H1 (cell line): ENCODE data around the gene CAPN7. TPM values are rescaled to one million over a fixed set of nuclear protein-coding genes. Genes with fewer than 3 reads are reported as not detected.

Source experiments
- CTCF ChIA-PET: fragments of 300-600 bp; sonication (Branson Sonifier 250); formaldehyde crosslinking; loops from one replicate; lab custom pipeline; 2021; ENCODE audit not compliant: partially characterized antibody; lab: Charles Lee
- POLR2A ChIA-PET: fragments of 300-600 bp; sonication (Branson Sonifier 250); formaldehyde crosslinking; loops from one replicate; lab custom pipeline; 2021; ENCODE audit warnings: inconsistent platforms; ENCODE audit not compliant: partially characterized antibody; lab: Charles Lee
- DNase-seq, 2 experiments: peaks; one replicate each; pipeline versions ENCODE4 v3.0.0 to v3.0.0-alpha.2; 2010 to 2022; ENCODE audit warnings: low spot score in 2 of 2, low read depth in 1 of 2, mixed read lengths in 1 of 2
- FAIRE-seq: peaks from 2 replicates; lab custom pipeline; 2011; peaks lifted over from hg19 to GRCh38; lab: Jason Lieb, UNC
- H2AFZ ChIP-seq: 2 replicates; pipeline ENCODE4 v1.8.1; 2012; ENCODE audit warnings: low read length, inconsistent platforms
- H2AK5ac ChIP-seq: 2 replicates; pipeline ENCODE4 v1.6.1; 2013; ENCODE audit warnings: low read depth, low read length
- H2BK120ac ChIP-seq: replicated peaks from 2 replicates; pipeline ENCODE3; 2013; ENCODE audit warnings: low read depth, low read length, inconsistent platforms
- H2BK12ac ChIP-seq: 2 replicates; pipeline ENCODE4 v1.6.1; 2013; ENCODE audit warnings: low read depth, low read length
- H2BK15ac ChIP-seq: 2 replicates; pipeline ENCODE4 v1.6.1; 2013; ENCODE audit warnings: low read length
- H2BK20ac ChIP-seq: 2 replicates; pipeline ENCODE4 v1.6.1; 2013; ENCODE audit warnings: low read length
- H2BK5ac ChIP-seq: 2 replicates; pipeline ENCODE4 v1.6.1; 2013; ENCODE audit warnings: low read depth, low read length
- H3K14ac ChIP-seq: 2 replicates; pipeline ENCODE4 v1.6.1; 2013; ENCODE audit warnings: inconsistent platforms; ENCODE audit not compliant: insufficient read length
- H3K18ac ChIP-seq: 2 replicates; pipeline ENCODE4 v1.6.1; 2013; ENCODE audit warnings: low read length; ENCODE audit errors: extremely low read depth
- H3K23ac ChIP-seq: 2 replicates; pipeline ENCODE4 v1.6.1; 2013; ENCODE audit warnings: inconsistent platforms; ENCODE audit not compliant: insufficient read length
- H3K23me2 ChIP-seq: 2 replicates; pipeline ENCODE4 v1.6.1; 2013; ENCODE audit warnings: low read depth, low read length
- H3K27ac ChIP-seq: 2 replicates; pipeline ENCODE4 v1.6.1; 2011; ENCODE audit warnings: low read depth, low read length, inconsistent platforms
- H3K27me3 ChIP-seq, 4 experiments: replicated peaks in 1 of 4; 1 replicate in 1 of 4; 2 replicates in 3 of 4; pipeline versions ENCODE4 v1.6.1 to v1.8.1; 2011 to 2013; ENCODE audit warnings: low read length in 3 of 4, mild to moderate bottlenecking in 3 of 4, inconsistent platforms in 2 of 4, mixed read lengths in 2 of 4, moderate library complexity in 1 of 4; ENCODE audit not compliant: control insufficient read depth in 3 of 4, insufficient read depth in 3 of 4; ENCODE audit errors: extremely low read depth in 1 of 4
- H3K36me3 ChIP-seq, 4 experiments: 2 replicates each; pipeline versions ENCODE4 v1.6.1 to v1.8.1; 2011 to 2013; ENCODE audit warnings: mild to moderate bottlenecking in 4 of 4, low read length in 3 of 4, moderate library complexity in 2 of 4, control low read depth in 1 of 4, inconsistent platforms in 1 of 4; ENCODE audit not compliant: insufficient read depth in 4 of 4, control insufficient read depth in 2 of 4
- H3K4ac ChIP-seq: replicated peaks from 2 replicates; pipeline ENCODE3; 2013; ENCODE audit warnings: low read length, low read depth, mixed read lengths, inconsistent platforms; ENCODE audit not compliant: insufficient read length
- H3K4me1 ChIP-seq, 4 experiments: replicated peaks in 1 of 4; 1 replicate in 1 of 4; 2 replicates in 3 of 4; pipeline versions ENCODE4 v1.6.1 to v1.8.1; 2011 to 2013; ENCODE audit warnings: low read length in 3 of 4, inconsistent platforms in 2 of 4, mixed read lengths in 1 of 4; ENCODE audit not compliant: insufficient read depth in 4 of 4, control insufficient read depth in 3 of 4
- H3K4me2 ChIP-seq, 2 experiments: 2 replicates each; pipeline versions ENCODE4 v1.6.1 to v1.8.1; 2011 to 2013; ENCODE audit warnings: low read depth in 2 of 2, low read length in 2 of 2, control low read depth in 1 of 2, inconsistent platforms in 1 of 2, mild to moderate bottlenecking in 1 of 2; ENCODE audit not compliant: insufficient read depth in 1 of 2
- H3K4me3 ChIP-seq, 4 experiments: fragments of 200-600, 300-600 bp in 1 of 4; sonication (generic), shearing (Covaris generic), sonication (Bioruptor Twin) in 1 of 4; 2 replicates each; pipeline versions ENCODE4 v1.5.1 to v1.8.1; 2011 to 2016; ENCODE audit warnings: low read length in 4 of 4, low read depth in 3 of 4, control low read depth in 2 of 4, inconsistent platforms in 2 of 4, mild to moderate bottlenecking in 2 of 4, mixed read lengths in 1 of 4, moderate library complexity in 1 of 4; ENCODE audit not compliant: insufficient read depth in 2 of 4; ENCODE audit errors: extremely low read depth in 1 of 4
- H3K56ac ChIP-seq: replicated peaks from 2 replicates; pipeline ENCODE3; 2013; ENCODE audit warnings: low read depth, mild to moderate bottlenecking, mixed read lengths, low read length, inconsistent platforms; ENCODE audit not compliant: insufficient read length
- H3K79me1 ChIP-seq: 2 replicates; pipeline ENCODE4 v1.6.1; 2013; ENCODE audit warnings: low read depth, low read length, control low read depth
- H3K79me2 ChIP-seq, 2 experiments: 2 replicates each; pipeline versions ENCODE4 v1.6.1 to v1.8.1; 2012 to 2013; ENCODE audit warnings: low read length in 2 of 2, mild to moderate bottlenecking in 2 of 2, inconsistent platforms in 1 of 2; ENCODE audit not compliant: insufficient read depth in 2 of 2, control insufficient read depth in 1 of 2
- H3K9ac ChIP-seq, 4 experiments: replicated peaks in 1 of 4; 1 replicate in 1 of 4; 2 replicates in 3 of 4; pipeline versions ENCODE4 v1.6.1 to v1.8.1; 2011 to 2013; ENCODE audit warnings: low read depth in 3 of 4, low read length in 3 of 4, control low read depth in 2 of 4, mild to moderate bottlenecking in 2 of 4, moderate library complexity in 2 of 4, inconsistent platforms in 1 of 4; ENCODE audit errors: extremely low read depth in 1 of 4
- H3K9me3 ChIP-seq, 2 experiments: 2 replicates each; pipeline versions ENCODE4 v1.6.1 to v1.8.1; 2012 to 2013; ENCODE audit warnings: mild to moderate bottlenecking in 2 of 2, moderate library complexity in 2 of 2, control low read depth in 1 of 2, inconsistent platforms in 1 of 2, low read depth in 1 of 2, low read length in 1 of 2, mixed read lengths in 1 of 2; ENCODE audit not compliant: insufficient read depth in 2 of 2
- H4K20me1 ChIP-seq, 2 experiments: replicated peaks in 1 of 2; 2 replicates each; pipeline versions ENCODE3 to v1.8.1; 2011 to 2013; ENCODE audit warnings: inconsistent platforms in 2 of 2, low read length in 2 of 2, mild to moderate bottlenecking in 1 of 2; ENCODE audit not compliant: insufficient read depth in 2 of 2, control insufficient read depth in 1 of 2
- H4K5ac ChIP-seq: 2 replicates; pipeline ENCODE4 v1.6.1; 2013; ENCODE audit warnings: low read length, low read depth, mixed read lengths, inconsistent platforms; ENCODE audit not compliant: insufficient read length
- H4K8ac ChIP-seq: 2 replicates; pipeline ENCODE4 v1.8.0; 2013; ENCODE audit warnings: mild to moderate bottlenecking, moderate library complexity, low read length, inconsistent platforms; ENCODE audit not compliant: insufficient read depth; ENCODE audit errors: extremely low read depth
- H4K91ac ChIP-seq: replicated peaks from 2 replicates; pipeline ENCODE3; 2013; ENCODE audit warnings: low read length, mixed read lengths, inconsistent platforms; ENCODE audit not compliant: insufficient read length
- BRCA1 ChIP-seq: IDR thresholded peaks from 2 replicates; pipeline ENCODE4 v1.6.1; 2012; ENCODE audit warnings: low read depth, low read length, improper control_type of control experiment
- CEBPB ChIP-seq: IDR thresholded peaks from 2 replicates; pipeline ENCODE4 v1.6.1; 2012; ENCODE audit warnings: low read depth, low read length
- CHD1 ChIP-seq: IDR thresholded peaks from 2 replicates; pipeline ENCODE4 v1.6.1; 2012; ENCODE audit warnings: low read depth, low read length, improper control_type of control experiment
- GABPA ChIP-seq: IDR thresholded peaks from 2 replicates; pipeline ENCODE4 v1.6.1; 2011; ENCODE audit warnings: mild to moderate bottlenecking, low read length, moderate library complexity, borderline replicate concordance; ENCODE audit not compliant: insufficient read depth
- JUND ChIP-seq: IDR thresholded peaks from 2 replicates; pipeline ENCODE4 v1.6.1; 2011; ENCODE audit warnings: mild to moderate bottlenecking, improper control_type of control experiment, low read length
- WGBS, 2 experiments: shearing (Covaris generic) in 1 of 2; methylation state at CpG; one replicate each; pipeline versions ENCODE4 v1.1.6 to v1.1.7; 2013 to 2015; ENCODE audit warnings: low lambda C conversion rate in 2 of 2, mixed read lengths in 2 of 2, inconsistent platforms in 1 of 2, low coverage in 1 of 2, missing lambda C conversion rate in 1 of 2; ENCODE audit not compliant: insufficient replicate concordance in 2 of 2, insufficient coverage in 1 of 2, insufficient read length in 1 of 2; ENCODE audit errors: extremely low coverage in 1 of 2, missing lambda C conversion rate in 1 of 2; 5-methylcytosine and 5-hydroxymethylcytosine counted together
- polyA plus RNA-seq, 7 experiments: library from polyadenylated mRNA; depleted of rRNA in 3 of 7; stranded (reverse) in 5 of 7; unstranded in 2 of 7; fragments of >200 nt in 5 of 7; fragments of 200-250 nt in 2 of 7; gene quantifications; 1 replicate in 5 of 7; 2 replicates in 1 of 7; 4 replicates in 1 of 7; pipeline versions ENCODE4 v1.2.1 to v1.2.3, GENCODE V29; 2011 to 2013; ENCODE audit warnings: missing spikeins in 2 of 7, mixed read lengths in 2 of 7
- total RNA-seq: library from RNA; stranded (reverse); fragmentation: NEBNext Ultra II Directional; extraction: Animal tissue kit (Norgen Biotek cat#: 25700); gene quantifications from 2 replicates; pipeline ENCODE4 v1.2.1, GENCODE V29; 2021
- TF ChIP-seq, protein P1 (sequence below): IDR thresholded peaks from 2 replicates; pipeline ENCODE4 v1.6.1; 2011; ENCODE audit warnings: low read depth, mild to moderate bottlenecking, low read length; ENCODE audit not compliant: insufficient read depth

CAPN7 gene
- total and polyA plus RNA-seq, 2 of the 8 experiments (the other 6 are each of a cell fraction or from before 2014, with no cell fraction given): 5.3 to 13.2 TPM

DNA sequence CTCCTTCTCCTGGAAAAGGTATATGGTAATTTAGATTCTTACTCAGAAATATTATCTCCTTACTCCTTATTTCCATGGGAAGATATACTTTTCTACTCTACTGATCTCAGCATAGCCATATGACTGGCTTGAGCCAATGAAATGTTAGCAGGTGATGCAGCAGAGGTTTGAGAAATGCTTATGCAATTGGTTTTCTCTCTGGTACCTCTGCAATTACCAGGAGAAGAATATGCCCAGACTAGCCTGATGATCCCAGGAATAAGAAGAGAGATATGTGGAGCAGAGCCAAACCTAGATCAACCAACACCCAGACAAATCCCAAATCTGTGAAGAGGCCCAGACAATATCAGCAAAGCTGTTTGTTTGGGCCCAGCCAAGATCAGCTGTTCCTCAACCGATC, 33.2 kb upstream of the CAPN7 start:
- Histone ChIP-seq H4K5ac (no peak overlapping the region), H4K91ac (no peak overlapping the region), H3K4ac (no peak overlapping the region), H2BK5ac (no peak overlapping the region), H3K79me2 (no peaks in the 10 kb centered on the region), H2AFZ (no peak overlapping the region), H3K4me3 (no peak overlapping the region), H3K18ac (no peak overlapping the region), H3K27me3 (peaks cover 0 to 3% (median 0%) of the 10 kb centered on the region in 4 experiments; a peak in 2 of 7 replicates), H2BK120ac (no peak overlapping the region), H3K36me3 (no peaks in the 10 kb centered on the region), H2BK12ac (no peak overlapping the region), H3K4me2 (no peak overlapping the region), H4K20me1 (no peaks in the 10 kb centered on the region), H2BK15ac (no peak overlapping the region), H3K23ac (no peak overlapping the region), H4K8ac (no peak overlapping the region), H3K56ac (no peak overlapping the region), H2AK5ac (no peak overlapping the region), H2BK20ac (no peak overlapping the region), H3K79me1 (no peaks in the 10 kb centered on the region), H3K9ac (no peak overlapping the region), H3K27ac (no peak overlapping the region), H3K9me3 (no peaks in the 10 kb centered on the region), H3K4me1 (no peaks in the 10 kb centered on the region), H3K14ac (no peak overlapping the region), H3K23me2 (no peaks in the 10 kb centered on the region; the same call in 1 of the 2 replicates)
- ChIA-PET POLR2A (no interaction called here), CTCF (interaction anchor here (0.9 to 1.6 kb wide), 2 partner anchors 26 to 31 kb away, joined by 3 read pairs; no protein-coding TSS in a partner anchor)
- TF ChIP-seq CHD1 (no peak), CEBPB (no peak), BRCA1 (no peak), JUND (no peak), GABPA (no peak)
- TF ChIP-seq, protein P1, sequence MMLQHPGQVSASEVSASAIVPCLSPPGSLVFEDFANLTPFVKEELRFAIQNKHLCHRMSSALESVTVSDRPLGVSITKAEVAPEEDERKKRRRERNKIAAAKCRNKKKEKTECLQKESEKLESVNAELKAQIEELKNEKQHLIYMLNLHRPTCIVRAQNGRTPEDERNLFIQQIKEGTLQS: no peak
- DNase-seq: no peak
- no peak for FAIRE-seq
- 90% methylated on average over 1 of the region's 1 CpG; no CpG with 5 or more reads in 1 of the 2 experiments for WGBS, 2 experiments
